ENCODE data around the gene SIT1.
A peak's percentile ranks its signal among the peaks of the same experiment; 100 is the strongest.

The SIT1 gene

GRCh38 chr9:35608221-35608620 lies 42.5 kb downstream of the SIT1 start:
- no peak for DNase-seq (ENCODE audit: low spot score)
- FAIRE-seq = no peak

- no peak for FAIRE-seq
- no peak for DNase-seq (ENCODE audit: low spot score)
Observed at GRCh38 chr9:35606726-35607125, 44.0 kb downstream of the SIT1 start.

- DNase-seq (ENCODE audit: low spot score) = no peak
- no peak for FAIRE-seq
Observed at GRCh38 chr9:35606138-35606504, 44.6 kb downstream of the SIT1 start.

- FAIRE-seq = no peak
- no peak for DNase-seq (ENCODE audit: low spot score)
Observed at GRCh38 chr9:35605351-35606137, 45.2 kb downstream of the SIT1 start.

- peak; percentile 30 for DNase-seq (ENCODE audit: low spot score)
- no peak for FAIRE-seq
Observed at GRCh38 chr9:35604578-35605350, 46.0 kb downstream of the SIT1 start, which contains the start of gene TESK1. Gene TESK1 (plus strand): TSS chr9:35605262. CDS start chr9:35605620, 358 bp downstream.

- DNase-seq (ENCODE audit: low spot score) (peak; percentile 98), FAIRE-seq (peak; percentile 90)
Observed at GRCh38 chr9:35603986-35604577, 46.6 kb downstream of the SIT1 start.

- no peak for DNase-seq (ENCODE audit: low spot score)
- no peak for FAIRE-seq
Observed at GRCh38 chr9:35603506-35603985, 47.2 kb downstream of the SIT1 start.

GRCh38 chr9:35599763-35600604 lies 50.7 kb downstream of the SIT1 start:
- FAIRE-seq (no peak), DNase-seq (ENCODE audit: low spot score) (no peak)
